GM23338 (cell line): Measurements from ENCODE around the gene NUP54. TPM values are rescaled to one million over a fixed set of nuclear protein-coding genes. Genes with fewer than 3 reads are reported as not detected.

Experiments
- ATAC-seq: fragments of 200-7000 bp; cut with Tn5 transposase; 3 replicates; pipeline ENCODE4 v1.9.1; 2020
- DNase-seq: peaks from one replicate; pipeline ENCODE4 v3.0.0-alpha.2; 2015; ENCODE audit warnings: low spot score
- H2AFZ ChIP-seq: fragments of 200-600 bp; sonication (generic); 2 replicates; pipeline ENCODE4 v1.8.0; 2016; ENCODE audit warnings: antibody characterized with exemption, mild to moderate bottlenecking, moderate library complexity
- H3F3A ChIP-seq: fragments of 200-600 bp; sonication (generic); replicated peaks from 2 replicates; pipeline ENCODE4 v1.8.0; 2017; ENCODE audit warnings: antibody characterized with exemption, mixed run types, low read depth
- H3K27ac ChIP-seq: fragments of 200-600 bp; sonication (generic); 2 replicates; pipeline ENCODE4 v1.6.1; 2016; ENCODE audit warnings: low read depth
- H3K27me3 ChIP-seq: fragments of 200-600 bp; sonication (generic); 2 replicates; pipeline ENCODE4 v1.8.0; 2016; ENCODE audit warnings: mild to moderate bottlenecking, mixed run types, moderate library complexity; ENCODE audit not compliant: insufficient read depth
- H3K36me3 ChIP-seq: fragments of 200-600 bp; sonication (generic); 2 replicates; pipeline ENCODE4 v1.8.0; 2016; ENCODE audit warnings: mild to moderate bottlenecking; ENCODE audit not compliant: insufficient read depth
- H3K4me1 ChIP-seq: fragments of 200-600 bp; sonication (generic); 2 replicates; pipeline ENCODE4 v1.8.0; 2016; ENCODE audit warnings: mild to moderate bottlenecking, moderate library complexity; ENCODE audit not compliant: insufficient read depth
- H3K4me2 ChIP-seq: fragments of 200-600 bp; sonication (generic); 2 replicates; pipeline ENCODE4 v1.7.1; 2017; ENCODE audit warnings: mixed run types
- H3K4me3 ChIP-seq: fragments of 200-600 bp; sonication (generic); 2 replicates; pipeline ENCODE4 v1.6.1; 2016; ENCODE audit warnings: mixed run types
- H3K79me2 ChIP-seq: fragments of 200-600 bp; sonication (generic); replicated peaks from 2 replicates; pipeline ENCODE4 v1.8.0; 2017; ENCODE audit warnings: mild to moderate bottlenecking; ENCODE audit not compliant: insufficient read depth
- H3K9me2 ChIP-seq: fragments of 200-600 bp; sonication (generic); 2 replicates; pipeline ENCODE4 v1.8.0; 2017; ENCODE audit not compliant: insufficient read depth
- H4K20me1 ChIP-seq: fragments of 200-600 bp; sonication (generic); replicated peaks from 2 replicates; pipeline ENCODE4 v1.8.0; 2017; ENCODE audit warnings: mild to moderate bottlenecking; ENCODE audit not compliant: insufficient read depth
- H3K27ac Mint-ChIP-seq: 2 replicates; pipeline ENCODE4 v1.8.0; 2020; ENCODE audit warnings: inconsistent platforms, mild to moderate bottlenecking, moderate library complexity, mixed read lengths
- H3K27me3 Mint-ChIP-seq: 3 replicates; pipeline ENCODE4 v1.8.0; 2022; ENCODE audit warnings: low read depth, mild to moderate bottlenecking, moderate library complexity, mixed read lengths, inconsistent platforms; ENCODE audit not compliant: insufficient read depth, poor library complexity
- H3K36me3 Mint-ChIP-seq: 3 replicates; pipeline ENCODE4 v1.8.0; 2021; ENCODE audit warnings: low read depth, mild to moderate bottlenecking, inconsistent platforms, moderate library complexity, mixed read lengths
- H3K4me1 Mint-ChIP-seq: 3 replicates; pipeline ENCODE4 v1.8.0; 2020; ENCODE audit warnings: mild to moderate bottlenecking, inconsistent platforms, mixed read lengths
- H3K4me3 Mint-ChIP-seq: 3 replicates; pipeline ENCODE4 v1.8.0; 2021; ENCODE audit warnings: moderate library complexity, mild to moderate bottlenecking, inconsistent platforms, mixed read lengths
- H3K9me3 Mint-ChIP-seq: 3 replicates; pipeline ENCODE4 v1.8.0; 2020; ENCODE audit warnings: moderate library complexity, mild to moderate bottlenecking, inconsistent platforms, mixed read lengths
- CREB1 ChIP-seq: fragments of 250-450 bp; sonication (Bioruptor Pico); IDR thresholded peaks from 2 replicates; pipeline ENCODE4 v1.5.0; 2020; ENCODE audit warnings: low read depth, mild to moderate bottlenecking, moderate library complexity
- ETS1 ChIP-seq: IDR thresholded peaks from 2 replicates; pipeline ENCODE4 v1.6.1; 2016; ENCODE audit warnings: antibody characterized with exemption
- EZH2 ChIP-seq: fragments of 200-600 bp; sonication (generic); IDR thresholded peaks from one replicate; pipeline ENCODE4 v1.8.0; 2017; ENCODE audit warnings: antibody characterized with exemption, mild to moderate bottlenecking, low read depth; ENCODE audit not compliant: unreplicated experiment
- EZH2phosphoT487 ChIP-seq: fragments of 200-600 bp; sonication (generic); IDR thresholded peaks from one replicate; pipeline ENCODE4 v1.8.1; 2018; ENCODE audit warnings: antibody characterized with exemption; ENCODE audit not compliant: unreplicated experiment
- JUNB ChIP-seq: IDR thresholded peaks from one replicate; pipeline ENCODE4 v1.6.1; 2016; ENCODE audit warnings: antibody characterized with exemption; ENCODE audit not compliant: unreplicated experiment
- NANOG ChIP-seq: IDR thresholded peaks from 2 replicates; pipeline ENCODE4 v1.6.1; 2016; ENCODE audit warnings: antibody characterized with exemption, borderline replicate concordance
- POLR2AphosphoS5 ChIP-seq: IDR thresholded peaks from 2 replicates; pipeline ENCODE4 v1.6.1; 2016; ENCODE audit warnings: antibody characterized with exemption, low read depth
- STAT1 ChIP-seq: IDR thresholded peaks from one replicate; pipeline ENCODE4 v1.6.1; 2016; ENCODE audit warnings: antibody characterized with exemption; ENCODE audit not compliant: unreplicated experiment
- ZNF114 ChIP-seq: fragments of 250-450 bp; sonication (Bioruptor Pico); IDR thresholded peaks from 2 replicates; pipeline ENCODE4 v1.5.0; 2020; ENCODE audit warnings: mild to moderate bottlenecking, moderate library complexity
- ZNF331 ChIP-seq: fragments of 250-450 bp; sonication (Bioruptor Pico); IDR thresholded peaks from 2 replicates; pipeline ENCODE4 v1.5.0; 2020; ENCODE audit warnings: low read depth, mild to moderate bottlenecking, moderate library complexity
- polyA plus RNA-seq: library from polyadenylated mRNA; unstranded; fragments of >200 nt; fragmentation: Nextera tagmentation; extraction: Ambion mirVana; gene quantifications from 2 replicates; pipeline ENCODE4 v1.2.1, GENCODE V29; 2016
- total RNA-seq: library from RNA; depleted of rRNA; stranded (reverse); fragments of >200 nt; shearing (Covaris generic); gene quantifications from 2 replicates; pipeline ENCODE4 v1.2.3, GENCODE V29; 2014
- TF ChIP-seq, protein P1 (sequence below): fragments of 250-450 bp; sonication (Bioruptor Pico); IDR thresholded peaks from 2 replicates; pipeline ENCODE4 v1.5.0; 2020; ENCODE audit warnings: mild to moderate bottlenecking, moderate library complexity
- TF ChIP-seq, protein P2 (sequence below): IDR thresholded peaks from one replicate; pipeline ENCODE4 v1.6.1; 2018; ENCODE audit warnings: antibody characterized with exemption; ENCODE audit not compliant: unreplicated experiment
- TF ChIP-seq, protein P3 (sequence below), 2 experiments: fragments of 200-600 bp in 1 of 2; sonication (generic) in 1 of 2; conservative IDR thresholded peaks; 2 replicates each; pipeline versions ENCODE4 v1.5.1 to v1.6.1; 2016 to 2017; ENCODE audit warnings: antibody characterized with exemption in 2 of 2, low read depth in 2 of 2, mild to moderate bottlenecking in 2 of 2, moderate library complexity in 1 of 2

NUP54 gene
- total and polyA plus RNA-seq, 2 experiments from 2014 or later: 97.8 to 118 TPM

- no peak overlapping the region for H3K4me2 ChIP-seq
- DNase-seq (no peak), ATAC-seq (no peak)
- H2AFZ ChIP-seq: no peak overlapping the region
- H3K4me3 Mint-ChIP-seq: no peak overlapping the region
- H3K27me3 Mint-ChIP-seq: peaks cover 2% of the 10 kb centered on the region
- no peak overlapping the region for H3K27ac Mint-ChIP-seq
- H3K9me3 Mint-ChIP-seq: no peaks in the 10 kb centered on the region
- H3K9me2 ChIP-seq: no peaks in the 10 kb centered on the region
- no peaks in the 10 kb centered on the region for H3F3A ChIP-seq
- peaks cover 18% of the 10 kb centered on the region for H4K20me1 ChIP-seq
- H3K4me3 ChIP-seq: no peak overlapping the region
- H3K36me3 Mint-ChIP-seq: peaks cover 86% of the 10 kb centered on the region
- peaks cover 58% of the 10 kb centered on the region; the same call in 1 of the 2 replicates for H3K36me3 ChIP-seq
- H3K4me1 Mint-ChIP-seq: no peaks in the 10 kb centered on the region
- H3K27ac ChIP-seq: no peak overlapping the region
- H3K4me1 ChIP-seq: no peaks in the 10 kb centered on the region
- TF ChIP-seq EZH2 (no peak), JUNB (no peak), ZNF331 (CRISPR knock-in tag) (no peak), STAT1 (no peak), EZH2phosphoT487 (no peak), ETS1 (no peak), ZNF114 (no peak), CREB1 (CRISPR knock-in tag) (no peak), POLR2AphosphoS5 (no peak), NANOG (no peak)
- TF ChIP-seq, protein P1, sequence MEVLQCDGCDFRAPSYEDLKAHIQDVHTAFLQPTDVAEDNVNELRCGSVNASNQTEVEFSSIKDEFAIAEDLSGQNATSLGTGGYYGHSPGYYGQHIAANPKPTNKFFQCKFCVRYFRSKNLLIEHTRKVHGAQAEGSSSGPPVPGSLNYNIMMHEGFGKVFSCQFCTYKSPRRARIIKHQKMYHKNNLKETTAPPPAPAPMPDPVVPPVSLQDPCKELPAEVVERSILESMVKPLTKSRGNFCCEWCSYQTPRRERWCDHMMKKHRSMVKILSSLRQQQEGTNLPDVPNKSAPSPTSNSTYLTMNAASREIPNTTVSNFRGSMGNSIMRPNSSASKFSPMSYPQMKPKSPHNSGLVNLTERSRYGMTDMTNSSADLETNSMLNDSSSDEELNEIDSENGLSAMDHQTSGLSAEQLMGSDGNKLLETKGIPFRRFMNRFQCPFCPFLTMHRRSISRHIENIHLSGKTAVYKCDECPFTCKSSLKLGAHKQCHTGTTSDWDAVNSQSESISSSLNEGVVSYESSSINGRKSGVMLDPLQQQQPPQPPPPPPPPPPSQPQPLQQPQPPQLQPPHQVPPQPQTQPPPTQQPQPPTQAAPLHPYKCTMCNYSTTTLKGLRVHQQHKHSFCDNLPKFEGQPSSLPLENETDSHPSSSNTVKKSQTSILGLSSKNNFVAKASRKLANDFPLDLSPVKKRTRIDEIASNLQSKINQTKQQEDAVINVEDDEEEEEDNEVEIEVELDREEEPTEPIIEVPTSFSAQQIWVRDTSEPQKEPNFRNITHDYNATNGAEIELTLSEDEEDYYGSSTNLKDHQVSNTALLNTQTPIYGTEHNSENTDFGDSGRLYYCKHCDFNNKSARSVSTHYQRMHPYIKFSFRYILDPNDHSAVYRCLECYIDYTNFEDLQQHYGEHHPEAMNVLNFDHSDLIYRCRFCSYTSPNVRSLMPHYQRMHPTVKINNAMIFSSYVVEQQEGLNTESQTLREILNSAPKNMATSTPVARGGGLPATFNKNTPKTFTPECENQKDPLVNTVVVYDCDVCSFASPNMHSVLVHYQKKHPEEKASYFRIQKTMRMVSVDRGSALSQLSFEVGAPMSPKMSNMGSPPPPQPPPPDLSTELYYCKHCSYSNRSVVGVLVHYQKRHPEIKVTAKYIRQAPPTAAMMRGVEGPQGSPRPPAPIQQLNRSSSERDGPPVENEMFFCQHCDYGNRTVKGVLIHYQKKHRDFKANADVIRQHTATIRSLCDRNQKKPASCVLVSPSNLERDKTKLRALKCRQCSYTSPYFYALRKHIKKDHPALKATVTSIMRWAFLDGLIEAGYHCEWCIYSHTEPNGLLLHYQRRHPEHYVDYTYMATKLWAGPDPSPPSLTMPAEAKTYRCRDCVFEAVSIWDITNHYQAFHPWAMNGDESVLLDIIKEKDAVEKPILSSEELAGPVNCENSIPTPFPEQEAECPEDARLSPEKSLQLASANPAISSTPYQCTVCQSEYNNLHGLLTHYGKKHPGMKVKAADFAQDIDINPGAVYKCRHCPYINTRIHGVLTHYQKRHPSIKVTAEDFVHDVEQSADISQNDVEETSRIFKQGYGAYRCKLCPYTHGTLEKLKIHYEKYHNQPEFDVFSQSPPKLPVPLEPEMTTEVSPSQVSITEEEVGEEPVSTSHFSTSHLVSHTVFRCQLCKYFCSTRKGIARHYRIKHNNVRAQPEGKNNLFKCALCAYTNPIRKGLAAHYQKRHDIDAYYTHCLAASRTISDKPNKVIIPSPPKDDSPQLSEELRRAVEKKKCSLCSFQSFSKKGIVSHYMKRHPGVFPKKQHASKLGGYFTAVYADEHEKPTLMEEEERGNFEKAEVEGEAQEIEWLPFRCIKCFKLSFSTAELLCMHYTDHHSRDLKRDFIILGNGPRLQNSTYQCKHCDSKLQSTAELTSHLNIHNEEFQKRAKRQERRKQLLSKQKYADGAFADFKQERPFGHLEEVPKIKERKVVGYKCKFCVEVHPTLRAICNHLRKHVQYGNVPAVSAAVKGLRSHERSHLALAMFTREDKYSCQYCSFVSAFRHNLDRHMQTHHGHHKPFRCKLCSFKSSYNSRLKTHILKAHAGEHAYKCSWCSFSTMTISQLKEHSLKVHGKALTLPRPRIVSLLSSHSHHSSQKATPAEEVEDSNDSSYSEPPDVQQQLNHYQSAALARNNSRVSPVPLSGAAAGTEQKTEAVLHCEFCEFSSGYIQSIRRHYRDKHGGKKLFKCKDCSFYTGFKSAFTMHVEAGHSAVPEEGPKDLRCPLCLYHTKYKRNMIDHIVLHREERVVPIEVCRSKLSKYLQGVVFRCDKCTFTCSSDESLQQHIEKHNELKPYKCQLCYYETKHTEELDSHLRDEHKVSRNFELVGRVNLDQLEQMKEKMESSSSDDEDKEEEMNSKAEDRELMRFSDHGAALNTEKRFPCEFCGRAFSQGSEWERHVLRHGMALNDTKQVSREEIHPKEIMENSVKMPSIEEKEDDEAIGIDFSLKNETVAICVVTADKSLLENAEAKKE (CRISPR knock-in tag): no peak
- TF ChIP-seq, protein P2, sequence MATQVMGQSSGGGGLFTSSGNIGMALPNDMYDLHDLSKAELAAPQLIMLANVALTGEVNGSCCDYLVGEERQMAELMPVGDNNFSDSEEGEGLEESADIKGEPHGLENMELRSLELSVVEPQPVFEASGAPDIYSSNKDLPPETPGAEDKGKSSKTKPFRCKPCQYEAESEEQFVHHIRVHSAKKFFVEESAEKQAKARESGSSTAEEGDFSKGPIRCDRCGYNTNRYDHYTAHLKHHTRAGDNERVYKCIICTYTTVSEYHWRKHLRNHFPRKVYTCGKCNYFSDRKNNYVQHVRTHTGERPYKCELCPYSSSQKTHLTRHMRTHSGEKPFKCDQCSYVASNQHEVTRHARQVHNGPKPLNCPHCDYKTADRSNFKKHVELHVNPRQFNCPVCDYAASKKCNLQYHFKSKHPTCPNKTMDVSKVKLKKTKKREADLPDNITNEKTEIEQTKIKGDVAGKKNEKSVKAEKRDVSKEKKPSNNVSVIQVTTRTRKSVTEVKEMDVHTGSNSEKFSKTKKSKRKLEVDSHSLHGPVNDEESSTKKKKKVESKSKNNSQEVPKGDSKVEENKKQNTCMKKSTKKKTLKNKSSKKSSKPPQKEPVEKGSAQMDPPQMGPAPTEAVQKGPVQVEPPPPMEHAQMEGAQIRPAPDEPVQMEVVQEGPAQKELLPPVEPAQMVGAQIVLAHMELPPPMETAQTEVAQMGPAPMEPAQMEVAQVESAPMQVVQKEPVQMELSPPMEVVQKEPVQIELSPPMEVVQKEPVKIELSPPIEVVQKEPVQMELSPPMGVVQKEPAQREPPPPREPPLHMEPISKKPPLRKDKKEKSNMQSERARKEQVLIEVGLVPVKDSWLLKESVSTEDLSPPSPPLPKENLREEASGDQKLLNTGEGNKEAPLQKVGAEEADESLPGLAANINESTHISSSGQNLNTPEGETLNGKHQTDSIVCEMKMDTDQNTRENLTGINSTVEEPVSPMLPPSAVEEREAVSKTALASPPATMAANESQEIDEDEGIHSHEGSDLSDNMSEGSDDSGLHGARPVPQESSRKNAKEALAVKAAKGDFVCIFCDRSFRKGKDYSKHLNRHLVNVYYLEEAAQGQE: no peak
- TF ChIP-seq, protein P3, sequence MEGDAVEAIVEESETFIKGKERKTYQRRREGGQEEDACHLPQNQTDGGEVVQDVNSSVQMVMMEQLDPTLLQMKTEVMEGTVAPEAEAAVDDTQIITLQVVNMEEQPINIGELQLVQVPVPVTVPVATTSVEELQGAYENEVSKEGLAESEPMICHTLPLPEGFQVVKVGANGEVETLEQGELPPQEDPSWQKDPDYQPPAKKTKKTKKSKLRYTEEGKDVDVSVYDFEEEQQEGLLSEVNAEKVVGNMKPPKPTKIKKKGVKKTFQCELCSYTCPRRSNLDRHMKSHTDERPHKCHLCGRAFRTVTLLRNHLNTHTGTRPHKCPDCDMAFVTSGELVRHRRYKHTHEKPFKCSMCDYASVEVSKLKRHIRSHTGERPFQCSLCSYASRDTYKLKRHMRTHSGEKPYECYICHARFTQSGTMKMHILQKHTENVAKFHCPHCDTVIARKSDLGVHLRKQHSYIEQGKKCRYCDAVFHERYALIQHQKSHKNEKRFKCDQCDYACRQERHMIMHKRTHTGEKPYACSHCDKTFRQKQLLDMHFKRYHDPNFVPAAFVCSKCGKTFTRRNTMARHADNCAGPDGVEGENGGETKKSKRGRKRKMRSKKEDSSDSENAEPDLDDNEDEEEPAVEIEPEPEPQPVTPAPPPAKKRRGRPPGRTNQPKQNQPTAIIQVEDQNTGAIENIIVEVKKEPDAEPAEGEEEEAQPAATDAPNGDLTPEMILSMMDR (conservative IDR thresholded peaks at IDR 0.05; ENCODE audit: low read depth in 2 of 2): no peak
- H3K27me3 ChIP-seq: no peaks in the 10 kb centered on the region
- H3K79me2 ChIP-seq: peaks cover 33% of the 10 kb centered on the region
These were observed 22.4 kb downstream of the NUP54 start for GRCh38 chr4:76125816-76126215.
